ELR (cell line): ENCODE measurements around the gene JPT2.
"Not testable (repeated sequence)": the region's sequence is repeated elsewhere in the genome, so short reads cannot be mapped to it uniquely, and the experiment has no call there.

Experiments
- DNase-seq: peaks from one replicate; pipeline ENCODE4 v3.0.0-alpha.2; 2015; ENCODE audit warnings: low read depth

JPT2 gene

DNA sequence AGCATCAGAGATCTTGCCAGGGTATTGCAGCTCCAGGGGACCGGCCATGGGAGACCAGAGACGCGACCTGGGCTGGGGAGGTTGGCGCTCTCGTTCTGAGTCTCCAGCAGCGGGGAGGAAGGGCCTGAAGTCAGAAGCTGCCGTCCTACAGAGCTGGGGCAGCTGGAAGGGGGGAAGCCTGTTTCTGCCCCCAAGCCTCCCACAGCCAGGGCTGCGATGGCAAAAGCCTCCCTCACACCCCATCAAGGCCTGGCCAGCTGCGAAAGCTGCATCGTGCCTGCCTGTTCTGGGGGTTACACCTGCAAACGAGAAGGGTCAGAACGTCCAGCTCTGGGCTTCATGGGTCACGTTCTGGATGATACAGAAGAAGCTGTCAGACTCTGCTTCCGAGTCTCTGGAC is 54.0 kb downstream of the JPT2 start:
- DNase-seq: no peak

DNA sequence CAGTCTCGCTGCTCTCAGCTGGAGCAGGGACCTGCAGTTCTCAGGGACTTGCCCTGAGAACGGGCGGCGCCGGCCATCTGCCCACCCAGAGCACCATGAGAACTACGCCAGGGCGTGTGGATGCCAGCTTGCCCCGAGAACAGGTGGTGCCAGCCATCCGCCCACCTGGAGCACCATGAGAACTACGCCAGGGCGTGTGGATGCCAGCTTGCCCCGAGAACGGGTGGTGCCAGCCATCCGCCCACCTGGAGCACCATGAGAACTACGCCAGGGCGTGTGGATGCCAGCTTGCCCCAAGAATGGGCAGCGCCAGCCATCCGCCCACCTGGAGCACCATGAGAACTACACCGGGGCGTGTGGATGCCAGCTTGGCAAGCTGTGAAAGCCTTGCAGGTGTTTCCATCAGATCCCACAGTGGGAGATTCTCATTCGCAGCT is 54.5 kb downstream of the JPT2 start:
- DNase-seq: not testable (repeated sequence)

DNA sequence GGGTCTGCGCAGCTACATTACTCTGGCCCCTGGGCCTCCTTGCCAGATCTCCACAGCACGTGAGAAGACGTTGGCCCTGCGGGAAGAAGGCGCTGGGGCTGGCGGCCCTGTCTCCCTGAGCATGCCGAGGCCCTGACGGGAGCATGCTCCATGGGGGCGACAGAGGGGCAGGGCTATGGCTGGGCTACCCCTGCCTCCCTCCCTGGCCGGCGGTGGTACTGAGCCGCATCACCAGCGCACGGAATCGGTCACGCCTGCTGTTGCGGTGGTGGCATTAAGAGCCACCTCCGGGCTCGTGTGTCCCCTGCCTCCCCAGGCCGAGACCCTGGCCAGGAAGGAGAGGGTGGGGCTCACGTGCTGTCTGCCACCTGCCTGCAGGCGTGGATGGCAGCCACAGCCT is 56.0 kb downstream of the JPT2 start:
- no peak for DNase-seq

DNA sequence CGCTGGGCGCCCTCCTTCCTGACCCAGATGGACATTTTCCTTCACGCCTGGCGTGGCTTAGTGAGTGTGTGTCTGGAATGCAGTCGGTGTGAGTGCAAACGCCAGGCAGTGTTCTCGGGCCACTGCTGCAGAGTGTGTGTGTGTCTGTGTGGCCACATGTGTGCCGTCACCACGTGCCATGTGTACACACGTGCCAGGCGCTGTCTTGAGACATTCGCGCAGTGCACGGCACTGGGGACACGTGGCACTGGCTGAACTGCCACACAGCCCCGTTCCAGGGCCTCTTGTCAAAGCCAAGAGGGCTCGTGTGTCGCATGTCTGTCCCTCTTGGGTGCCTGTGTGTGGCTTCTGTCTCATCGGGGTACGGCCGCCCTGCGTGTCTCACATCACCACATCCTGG is 56.7 kb downstream of the JPT2 start:
- no peak for DNase-seq

DNA sequence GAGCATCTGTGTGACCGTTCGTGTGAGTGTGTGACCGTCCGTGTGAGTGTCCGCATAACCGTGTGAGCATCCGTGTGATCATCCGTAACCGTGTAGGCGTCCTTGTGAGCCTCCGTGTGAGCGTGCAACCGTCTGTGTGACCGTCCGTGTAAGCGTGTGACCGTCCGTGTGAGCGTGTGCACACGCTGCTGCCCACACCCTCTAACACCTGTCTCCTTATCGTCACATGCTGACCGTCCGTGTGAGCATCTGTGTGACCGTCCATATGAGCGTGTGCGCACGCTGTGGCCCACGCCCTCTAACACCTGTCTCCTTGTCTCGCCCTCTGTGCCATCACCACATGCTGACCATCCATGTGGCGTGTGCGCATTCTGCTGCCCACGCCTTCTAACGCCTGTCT is 62.2 kb downstream of the JPT2 start:
- no peak for DNase-seq

DNA sequence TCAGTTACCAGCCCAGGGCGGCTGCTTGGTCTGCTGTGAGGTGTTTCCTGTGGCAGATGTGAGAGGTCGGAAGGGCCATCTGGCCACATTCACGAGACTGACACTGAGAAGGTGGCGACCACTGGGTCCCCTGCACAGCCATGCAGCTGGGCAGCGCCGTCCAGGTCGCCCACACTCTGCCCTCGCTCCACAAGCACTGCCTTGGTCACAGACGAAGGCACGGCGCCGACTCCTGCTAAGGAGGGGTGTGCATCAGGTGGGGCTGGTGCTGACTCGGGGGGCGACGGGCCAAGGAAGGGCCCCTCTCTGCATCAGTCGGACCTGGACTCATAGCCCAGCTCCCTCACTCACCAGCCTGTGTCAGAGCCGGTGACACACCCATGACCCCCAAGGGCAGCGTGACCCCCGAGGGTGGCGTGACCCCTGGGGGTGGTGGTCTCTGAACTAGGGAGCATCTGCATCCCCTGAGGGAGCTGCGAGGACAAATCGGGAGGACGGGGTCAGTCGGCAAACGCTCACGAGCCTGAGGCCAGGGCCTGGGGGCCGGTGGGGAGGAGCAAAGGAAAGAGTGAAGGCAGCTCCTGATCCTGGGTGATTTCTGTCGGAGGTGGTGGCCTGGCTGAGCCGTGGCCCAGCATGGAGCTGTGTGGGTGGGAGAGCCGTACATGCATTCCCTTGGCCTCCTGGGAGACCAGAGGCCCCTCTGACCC is 62.9 kb downstream of the JPT2 start:
- DNase-seq: no peak

DNA sequence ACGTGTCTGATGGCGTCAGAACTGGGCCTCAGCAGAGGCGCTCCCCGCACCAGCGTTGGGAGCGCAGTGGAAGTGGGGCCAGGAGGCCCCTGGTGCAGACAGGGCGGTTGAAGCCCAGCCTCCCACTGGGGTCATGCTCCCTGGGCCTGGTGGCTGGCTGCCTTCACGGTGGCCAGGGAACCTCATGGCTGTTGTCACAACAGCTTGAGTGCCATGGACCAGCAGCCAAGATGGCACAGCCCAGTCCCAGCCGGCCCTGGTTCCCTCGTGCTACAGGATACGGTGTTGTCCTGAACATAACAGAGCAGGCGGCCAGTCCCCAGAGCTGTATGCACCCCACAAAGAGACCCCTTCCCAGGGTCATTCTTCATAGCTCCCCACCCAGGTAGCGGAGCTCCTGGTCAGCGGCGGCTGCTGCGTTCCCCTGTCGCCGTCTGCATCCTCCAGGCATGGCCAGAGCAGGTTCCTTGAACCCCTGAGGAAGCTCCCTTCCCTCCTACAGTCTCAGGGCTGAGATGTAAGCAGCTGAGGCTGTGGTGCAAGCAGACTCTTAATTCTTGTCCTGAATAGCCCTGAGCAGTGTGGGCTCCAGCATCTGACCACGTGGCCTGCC is 63.6 kb downstream of the JPT2 start:
- DNase-seq: no peak

DNA sequence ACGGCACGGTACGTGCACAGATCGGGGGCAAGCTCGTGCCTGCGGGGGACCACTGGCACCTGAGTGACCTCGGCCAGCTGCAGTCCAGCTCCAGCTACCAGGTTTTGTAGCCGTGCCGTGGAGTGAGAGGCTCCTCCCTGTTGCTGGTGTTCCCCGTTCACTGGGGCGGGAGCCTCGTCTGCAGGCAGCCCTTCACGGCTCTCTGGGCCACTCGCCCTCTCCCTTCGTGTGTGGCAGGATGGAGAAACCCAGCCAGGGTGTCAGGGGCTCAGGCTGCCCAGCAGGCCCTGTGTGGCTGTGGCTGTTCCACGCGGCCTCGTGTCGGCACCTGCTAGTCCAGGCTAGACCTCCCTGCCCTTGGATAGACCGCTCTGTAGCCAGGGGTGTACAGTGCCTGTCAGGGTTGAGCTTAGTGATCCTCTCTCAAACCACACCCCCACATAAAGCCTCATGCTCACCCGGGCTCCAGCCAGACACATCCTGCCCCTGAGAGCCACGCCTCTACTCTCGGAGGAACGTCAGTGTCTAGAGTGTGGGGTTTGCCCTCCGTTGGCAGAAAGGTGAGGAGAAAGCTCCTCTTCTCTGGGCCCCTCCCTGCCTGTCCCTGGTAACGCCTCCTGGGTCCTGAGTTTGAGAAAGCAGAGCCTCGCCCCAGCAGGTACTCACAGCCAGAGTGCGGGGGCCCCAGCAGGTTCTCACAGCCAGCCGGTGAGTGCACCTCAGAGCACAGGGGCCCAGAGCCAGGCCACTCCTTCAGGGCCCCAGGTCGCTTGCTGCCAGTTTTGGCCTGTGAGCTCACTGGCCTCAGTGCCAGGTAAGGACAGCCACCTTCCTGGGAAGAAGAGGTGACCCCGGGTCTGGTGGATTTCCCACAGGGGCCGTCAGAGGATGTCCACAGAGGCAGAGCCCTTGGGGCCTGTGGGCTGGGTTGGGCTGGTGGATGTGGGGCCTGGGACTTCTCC is 65.6 kb downstream of the JPT2 start:
- DNase-seq: no peak

DNA sequence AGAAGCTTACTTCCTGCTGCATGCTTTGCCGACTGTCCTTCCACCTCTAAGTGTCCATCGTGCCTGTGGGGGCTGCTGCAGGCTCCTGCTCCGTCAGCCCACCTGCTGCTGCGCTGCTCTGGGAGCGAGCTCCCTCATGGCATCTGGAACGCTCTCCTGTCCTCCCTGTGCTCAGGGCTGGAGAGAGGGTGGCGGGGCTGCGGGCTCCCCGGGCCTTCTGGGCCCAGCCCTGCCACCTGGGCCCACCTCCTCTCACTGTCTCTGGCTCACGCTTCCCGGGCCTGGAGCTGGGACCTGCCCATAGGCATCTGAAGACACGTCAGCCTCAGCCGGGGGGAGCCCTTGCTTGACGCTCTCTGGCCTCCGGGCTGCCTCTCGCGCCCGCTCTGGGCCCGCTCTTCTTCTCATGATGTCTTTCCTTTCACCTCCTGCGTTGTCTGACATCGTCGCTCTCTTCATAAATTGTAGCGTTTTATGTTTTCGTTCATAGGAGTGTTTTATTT is 66.3 kb downstream of the JPT2 start:
- no peak for DNase-seq

DNA sequence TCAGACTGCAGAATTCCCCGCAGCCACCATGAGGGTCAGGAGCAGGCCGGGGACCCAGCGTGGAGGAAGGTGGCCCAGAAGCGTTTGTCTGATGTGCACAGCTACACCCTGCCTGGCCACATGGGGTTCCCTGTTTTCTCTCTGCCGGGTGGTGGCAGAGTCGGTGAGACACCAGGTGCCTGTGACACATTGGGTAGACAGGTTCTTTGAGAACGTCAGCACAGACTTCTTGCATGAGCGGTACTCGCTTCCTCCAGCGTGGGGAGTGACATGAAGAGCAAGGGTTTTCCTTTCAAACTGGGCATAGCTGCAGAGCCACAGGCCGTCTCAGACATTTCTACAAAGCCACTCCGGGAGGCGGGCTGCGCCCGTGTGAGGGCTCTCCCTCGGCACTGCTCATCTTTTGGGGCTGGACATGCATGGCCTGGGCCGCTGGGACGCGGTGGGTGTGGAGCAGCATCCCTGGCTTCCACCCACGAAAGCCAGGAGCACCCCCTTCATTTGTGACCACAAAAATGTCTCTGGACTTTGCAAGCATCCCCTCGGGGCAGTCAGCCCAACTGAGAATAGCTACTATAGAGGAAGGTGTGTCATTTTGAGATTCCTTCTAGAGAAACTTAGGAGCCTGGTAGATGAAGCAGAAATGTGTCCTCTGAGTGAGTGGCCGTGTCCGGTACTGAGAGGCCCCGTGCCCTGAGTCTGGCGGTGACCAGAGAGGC is 67.3 kb downstream of the JPT2 start:
- DNase-seq: peak; percentile 95

DNA sequence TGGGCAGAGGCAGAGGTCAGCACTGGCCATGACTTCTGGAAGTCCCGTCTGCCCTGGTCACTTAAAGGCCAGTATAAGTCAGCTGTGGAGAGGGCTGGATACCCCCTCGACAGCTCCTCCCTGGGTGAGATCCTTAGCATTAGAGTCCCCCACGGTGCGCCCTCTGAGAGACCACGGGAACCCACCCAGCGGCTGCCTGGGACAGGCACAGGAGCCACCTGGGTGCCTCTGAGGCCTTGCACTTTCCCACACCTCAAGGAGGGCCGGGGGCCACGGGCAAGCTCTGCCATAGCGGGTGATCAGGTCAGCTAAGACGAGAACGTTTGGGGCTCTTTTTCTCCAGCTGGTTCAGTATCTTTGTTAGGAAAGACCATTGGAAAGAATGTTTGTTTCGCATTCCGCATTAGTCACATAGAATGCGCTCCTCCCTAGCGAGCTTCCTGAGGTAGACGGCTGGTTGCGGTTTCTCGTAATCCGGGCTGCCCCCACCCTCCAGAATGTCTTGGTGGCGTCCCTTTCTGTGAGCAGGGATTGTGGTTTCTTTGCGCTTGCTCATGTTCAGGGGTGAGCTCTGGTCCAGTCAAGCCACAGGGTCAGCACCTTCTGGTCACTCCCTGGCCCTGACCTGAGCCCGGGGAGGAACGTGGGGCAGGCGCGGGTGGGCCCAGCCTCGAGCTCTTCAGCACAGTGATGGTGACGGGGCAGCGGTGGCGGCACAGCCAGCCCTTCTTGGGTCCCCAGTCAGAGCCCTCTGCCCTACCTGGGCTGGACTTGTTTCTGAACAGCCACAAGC is 68.0 kb downstream of the JPT2 start:
- DNase-seq: peak; percentile 98

DNA sequence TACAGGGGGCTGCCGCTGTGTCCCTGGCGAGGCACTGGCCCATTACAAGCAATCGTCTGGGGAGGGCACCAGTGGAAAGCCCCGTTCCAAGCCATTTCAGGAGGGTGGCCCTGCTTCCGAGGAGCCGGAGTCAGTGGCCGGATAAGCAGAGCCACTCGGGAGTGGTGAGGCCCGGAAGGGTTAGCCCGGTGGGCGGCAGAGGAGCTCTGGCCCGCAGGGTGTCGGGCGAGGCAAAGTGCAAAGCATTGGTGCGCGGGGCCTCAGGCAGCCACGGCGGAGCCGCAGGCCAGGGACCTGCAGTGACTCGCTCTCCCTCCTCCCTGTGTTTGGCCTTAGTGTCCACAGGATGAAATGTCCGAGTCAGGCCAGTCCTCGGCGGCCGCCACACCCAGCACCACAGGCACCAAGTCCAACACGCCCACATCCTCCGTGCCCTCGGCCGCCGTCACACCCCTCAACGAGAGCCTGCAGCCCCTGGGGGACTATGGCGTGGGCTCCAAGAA is 68.7 kb downstream of the JPT2 start:
- DNase-seq: peak; percentile 86

DNA sequence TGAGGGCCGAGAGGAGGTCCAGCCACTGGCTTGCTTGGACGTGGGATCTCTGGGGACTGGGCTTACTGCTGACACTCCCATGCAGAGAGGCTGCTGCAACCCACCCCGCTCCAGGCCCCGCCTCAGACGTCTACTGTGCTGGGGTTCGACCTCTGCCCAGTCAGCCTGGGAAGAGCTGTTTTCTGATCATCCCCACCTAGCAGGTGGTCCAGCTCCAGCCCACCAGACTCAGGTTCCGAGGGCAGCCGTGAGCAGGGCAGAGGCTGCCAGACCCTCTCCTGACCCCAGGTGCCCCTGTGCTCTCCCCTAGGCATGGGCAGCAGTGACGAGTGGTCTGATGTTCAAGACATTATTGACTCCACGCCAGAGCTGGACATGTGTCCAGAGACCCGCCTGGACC is 69.9 kb downstream of the JPT2 start:
- no peak for DNase-seq

DNA sequence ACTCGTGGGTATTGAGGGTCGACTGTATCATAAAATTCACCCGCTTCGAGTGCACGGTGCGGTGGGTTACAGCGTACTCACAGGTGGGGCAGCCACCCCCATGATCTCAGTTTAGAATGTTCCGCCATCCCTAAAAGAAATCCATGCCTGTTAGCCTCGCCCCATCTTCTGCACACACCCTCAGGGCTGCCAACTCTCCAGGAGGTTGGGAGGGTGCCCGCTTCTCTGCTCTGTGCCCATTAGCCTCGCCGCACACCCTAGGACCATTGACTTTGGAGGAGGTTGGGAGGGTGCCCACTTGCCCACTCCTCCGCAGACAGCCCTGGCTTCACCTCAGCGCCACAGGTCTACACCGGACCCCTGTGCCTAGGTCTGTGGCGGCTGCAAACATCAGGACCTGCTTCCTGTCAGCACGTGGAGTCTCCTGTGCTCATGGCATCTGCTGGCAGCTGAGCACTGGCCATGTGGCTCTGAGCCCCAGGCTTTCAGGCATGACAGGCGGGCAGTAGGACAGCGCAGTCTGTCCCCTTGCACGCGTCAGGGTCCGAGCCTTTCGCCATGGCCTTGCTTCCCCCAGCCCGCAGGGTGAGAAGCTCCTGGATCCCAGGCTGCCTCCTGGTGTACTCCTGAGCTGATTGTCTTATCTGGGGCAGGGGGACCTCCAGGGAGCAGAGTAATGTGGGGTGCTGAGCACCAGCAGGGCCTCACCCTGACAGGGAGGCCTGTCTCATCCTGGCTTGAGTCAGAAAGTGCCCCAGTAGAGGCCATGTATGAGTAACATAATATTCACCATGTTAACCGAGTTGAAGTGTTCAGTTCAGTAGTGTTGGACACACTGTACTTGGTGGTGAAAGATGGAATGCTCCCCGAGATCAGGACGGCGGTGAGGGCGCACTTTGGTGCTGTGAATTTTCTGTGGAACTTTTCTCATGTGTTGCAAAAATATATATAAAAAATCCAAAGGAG is 71.4 kb downstream of the JPT2 start:
- peak; percentile 80 for DNase-seq
